NAMALWA (cell line): ENCODE results near the gene CIAO1.
"Not testable (repeated sequence)": the region's sequence is repeated elsewhere in the genome, so short reads cannot be mapped to it uniquely, and the experiment has no call there.

ENCODE experiments used
- DNase-seq: peaks from one replicate; pipeline ENCODE4 v3.0.0-alpha.2; 2015; ENCODE audit warnings: low spot score

Gene CIAO1

DNA sequence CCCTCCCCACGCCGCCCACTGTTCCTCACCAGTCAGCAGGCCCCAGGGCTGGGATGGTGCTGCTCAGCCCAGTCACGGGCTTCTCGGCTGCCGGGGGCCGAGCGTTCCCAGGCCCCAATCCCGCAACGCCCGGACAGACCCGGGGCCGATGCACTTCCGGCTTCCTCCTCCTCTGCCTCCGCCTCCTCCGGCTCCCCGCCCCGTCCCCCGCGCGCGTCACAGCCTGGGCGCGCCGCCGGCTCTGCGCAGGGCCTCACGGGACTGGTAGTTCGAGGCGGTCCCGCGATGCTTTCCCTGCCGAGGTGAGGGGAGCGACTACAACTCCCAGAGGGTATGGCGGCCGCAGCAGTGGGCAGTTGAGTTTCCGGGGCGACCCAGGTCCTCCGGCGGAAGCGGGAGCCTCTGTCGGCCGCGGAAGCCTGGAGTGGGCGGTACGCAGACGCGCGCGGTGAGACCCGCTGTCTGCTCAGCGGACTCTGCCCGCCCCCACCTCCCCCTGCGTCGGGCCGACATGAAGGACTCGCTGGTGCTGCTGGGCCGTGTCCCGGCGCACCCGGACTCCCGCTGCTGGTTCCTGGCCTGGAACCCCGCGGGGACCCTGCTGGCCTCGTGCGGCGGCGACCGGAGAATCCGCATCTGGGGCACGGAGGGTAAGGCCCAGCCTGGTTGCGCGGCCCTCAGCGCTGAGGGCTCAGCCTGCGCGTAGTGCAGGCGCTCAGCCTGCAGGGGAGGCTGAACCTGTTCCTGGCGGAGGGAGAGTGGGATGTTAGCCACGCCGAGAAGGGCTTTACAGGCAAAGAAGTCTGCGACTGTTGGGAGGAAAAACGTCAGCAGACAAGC is at the start of gene CIAO1, which contains the start of gene TMEM127:
Gene CIAO1, plus strand, starts transcription at position 386 of the 840 bp plus-strand sequence. Its CDS starts 126 bp downstream, at position 512.
Gene TMEM127, minus strand, starts transcription at position 158 of the 840 bp plus-strand sequence. CDS start 616 bp downstream, outside the sequence.
- peak; percentile 97 for DNase-seq

DNA sequence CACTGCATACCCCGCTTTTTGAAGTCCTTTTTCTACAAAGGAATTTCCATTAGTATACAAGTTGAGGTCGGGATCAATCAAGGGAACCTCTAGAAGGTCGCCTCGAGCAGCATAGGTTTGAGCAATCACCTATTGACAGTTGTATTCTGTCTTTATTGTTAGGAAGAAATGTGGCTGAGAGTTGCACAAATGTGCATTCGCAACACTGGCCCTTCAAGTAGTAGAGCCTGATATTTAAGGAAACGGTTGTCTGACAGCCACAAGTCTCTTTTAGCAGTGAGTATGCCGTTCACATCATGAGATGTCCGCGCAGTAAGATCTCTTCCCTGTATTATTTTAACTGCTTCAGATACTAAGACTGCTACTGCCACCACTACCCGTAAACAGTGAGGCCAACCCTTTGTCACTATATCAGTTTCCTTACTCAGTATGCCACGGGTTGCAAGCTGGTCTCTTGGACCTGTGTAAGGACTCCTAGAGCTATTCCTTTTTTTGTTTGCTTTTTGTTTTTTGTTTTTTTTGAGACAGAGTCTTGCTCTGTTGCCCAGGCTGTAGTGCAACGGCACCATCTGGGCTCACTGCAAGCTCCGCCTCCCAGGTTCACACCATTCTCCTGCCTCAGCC is 47.4 kb upstream of the CIAO1 start:
- no peak for DNase-seq

DNA sequence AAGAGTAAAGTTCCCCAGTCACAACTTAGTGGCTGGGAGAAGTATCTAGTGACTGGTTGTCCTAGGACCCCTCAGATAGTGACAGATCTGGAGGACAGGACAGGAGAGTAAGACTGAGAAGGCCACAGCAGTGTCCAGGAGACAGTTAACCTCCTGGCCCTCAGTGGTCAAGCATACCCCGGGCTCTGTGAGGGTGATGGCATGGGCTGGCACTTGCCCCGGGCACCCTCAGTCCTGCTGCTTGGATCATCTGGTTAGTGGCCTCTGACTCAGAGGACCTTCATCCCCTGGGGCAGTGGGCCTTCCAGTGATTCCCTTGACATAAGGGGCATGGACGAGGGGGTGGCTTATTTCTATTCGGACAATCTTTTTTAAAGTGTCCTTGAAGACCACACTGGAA is 46.1 kb upstream of the CIAO1 start:
- DNase-seq, result not testable (repeated sequence)

DNA sequence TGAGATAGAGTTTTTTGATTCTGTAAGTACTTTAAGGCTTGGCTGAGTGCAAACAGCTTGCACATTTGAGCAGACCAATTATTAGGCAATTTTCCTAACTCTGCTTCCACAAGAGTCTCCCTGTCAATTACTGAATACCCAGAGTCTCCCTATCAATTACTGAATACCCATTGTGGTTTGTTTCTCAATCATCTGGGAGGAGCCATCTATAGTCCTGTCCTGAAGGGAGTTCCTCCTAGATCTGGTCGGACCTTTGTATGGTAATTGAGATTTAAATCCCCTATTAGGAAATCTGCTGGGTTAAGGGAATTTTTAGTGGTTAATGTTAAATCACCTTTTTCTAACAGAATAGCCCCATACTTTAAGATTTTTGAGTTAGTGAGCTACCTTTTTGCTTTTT is 44.9 kb upstream of the CIAO1 start:
- DNase-seq, result not testable (repeated sequence)

DNA sequence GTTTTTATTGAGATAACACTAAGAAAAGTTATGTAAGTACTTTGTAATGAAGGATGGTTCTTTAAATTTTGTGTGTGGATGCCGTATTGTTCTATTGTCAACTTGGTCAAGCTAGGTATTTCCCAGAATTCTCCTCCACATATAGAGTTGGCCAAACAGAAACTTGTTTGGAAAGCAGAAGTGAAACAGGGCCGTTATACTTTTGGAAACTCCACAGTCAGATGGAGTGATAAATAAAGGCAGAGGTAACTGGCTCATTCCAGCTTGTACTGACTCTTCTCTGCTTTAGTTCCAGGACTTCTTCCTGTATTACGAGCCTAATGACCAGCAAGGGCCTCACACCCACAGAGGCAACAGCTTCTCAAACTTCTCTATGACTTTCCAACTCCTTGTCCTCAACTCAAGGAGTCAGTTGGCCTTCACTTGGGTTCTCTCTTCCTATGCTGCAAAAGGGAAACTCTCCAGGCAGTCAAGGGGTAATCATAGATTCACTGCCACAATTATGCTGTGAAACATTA is 41.0 kb upstream of the CIAO1 start:
- DNase-seq, result peak; percentile 69

DNA sequence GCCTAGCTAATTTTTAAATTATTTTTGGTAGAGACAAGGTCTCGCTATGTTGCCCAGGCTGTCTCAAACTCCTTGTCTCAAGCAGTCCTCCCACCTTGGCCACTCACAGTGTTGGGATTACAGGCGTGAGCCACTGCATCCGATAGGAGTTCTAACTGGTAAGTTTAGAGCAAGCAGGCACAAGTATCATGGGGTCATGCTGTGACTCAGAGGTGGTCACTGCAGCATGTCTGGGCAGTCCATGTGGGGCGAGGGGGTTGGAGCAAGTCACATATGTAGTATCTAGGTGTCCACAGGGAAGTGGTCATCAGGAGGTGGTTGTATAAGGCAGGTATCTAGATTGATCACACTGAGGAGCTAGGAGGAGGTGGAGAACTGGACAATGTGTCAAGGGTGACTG is 34.7 kb upstream of the CIAO1 start:
- no peak for DNase-seq

DNA sequence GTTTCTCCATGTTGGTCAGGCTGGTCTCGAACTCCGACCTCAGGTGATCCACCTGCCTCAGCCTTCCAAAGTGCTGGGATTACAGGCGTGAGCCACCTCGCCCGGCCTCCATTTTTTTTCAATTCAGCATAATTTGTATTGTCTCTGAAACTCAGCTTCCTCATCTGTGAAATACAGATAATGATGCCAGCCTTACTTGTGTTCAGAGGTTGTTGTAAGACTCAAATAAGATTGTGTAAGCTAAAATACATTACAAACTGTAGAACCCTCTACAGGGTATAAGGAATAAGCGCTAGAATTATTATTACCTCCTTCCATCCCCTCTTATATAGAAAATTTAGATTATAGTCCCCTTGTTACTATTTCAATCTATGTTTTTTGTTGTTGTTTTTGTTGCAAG is 32.6 kb upstream of the CIAO1 start:
- DNase-seq, result no peak

DNA sequence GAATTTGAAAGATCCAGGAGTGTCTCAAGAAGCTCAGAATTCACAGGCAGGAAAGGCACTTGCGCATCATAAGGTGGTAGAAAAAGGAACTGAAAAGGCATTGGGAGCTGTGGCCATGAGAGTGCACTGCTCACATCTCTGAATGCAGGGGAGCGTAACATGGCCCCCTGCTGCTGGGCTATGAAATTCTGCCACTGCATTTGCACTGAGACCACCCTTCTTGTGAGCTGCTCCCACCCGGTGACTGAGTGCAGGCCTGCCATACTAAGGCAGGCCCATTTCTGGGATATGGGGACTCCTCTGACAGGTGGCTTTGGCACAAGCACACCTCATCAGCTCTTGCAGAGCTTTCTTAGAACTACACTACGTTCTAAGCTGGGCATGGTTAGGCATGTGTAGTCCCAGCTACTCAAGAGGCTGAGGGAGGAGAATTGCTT is 32.1 kb upstream of the CIAO1 start:
- DNase-seq, result peak; percentile 67

DNA sequence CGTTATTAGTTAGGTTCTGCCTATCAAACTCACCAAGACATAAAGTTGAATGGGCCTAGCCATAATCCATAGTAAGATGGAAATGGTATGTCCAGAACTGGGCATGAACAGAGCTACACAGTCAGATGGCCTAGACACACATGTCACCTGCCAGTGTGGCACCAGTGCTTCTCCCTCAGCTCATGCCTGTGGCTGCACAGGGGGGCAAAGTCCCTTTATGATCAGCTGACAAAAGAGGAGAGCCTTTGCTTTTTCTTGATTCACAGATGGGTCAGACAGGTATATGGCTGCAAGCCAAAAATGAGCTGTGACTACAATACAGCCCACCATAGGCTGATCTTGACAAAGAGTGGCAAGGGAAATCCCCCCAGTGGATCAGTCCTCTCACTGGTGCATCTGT is 29.1 kb upstream of the CIAO1 start:
- no peak for DNase-seq

DNA sequence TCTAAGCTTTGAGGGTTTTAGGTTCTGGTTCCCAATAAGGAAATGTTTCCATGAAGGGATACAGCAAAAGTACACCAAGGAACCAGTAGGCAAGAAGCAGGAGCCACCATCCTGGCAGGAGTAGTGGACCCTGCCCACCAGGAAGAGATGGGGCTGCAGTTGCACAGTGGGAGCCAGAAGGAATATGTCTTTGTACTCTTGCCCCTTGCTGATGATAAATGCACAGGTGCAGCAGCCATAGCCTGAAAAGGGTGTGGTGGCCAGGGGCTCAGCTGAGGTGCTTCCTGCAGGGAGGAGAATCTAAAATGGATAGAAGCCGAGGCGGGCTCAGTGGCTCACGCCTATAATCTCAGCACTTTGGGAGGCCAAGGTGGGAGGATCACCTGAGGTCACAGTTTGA is 27.8 kb upstream of the CIAO1 start:
- no peak for DNase-seq

DNA sequence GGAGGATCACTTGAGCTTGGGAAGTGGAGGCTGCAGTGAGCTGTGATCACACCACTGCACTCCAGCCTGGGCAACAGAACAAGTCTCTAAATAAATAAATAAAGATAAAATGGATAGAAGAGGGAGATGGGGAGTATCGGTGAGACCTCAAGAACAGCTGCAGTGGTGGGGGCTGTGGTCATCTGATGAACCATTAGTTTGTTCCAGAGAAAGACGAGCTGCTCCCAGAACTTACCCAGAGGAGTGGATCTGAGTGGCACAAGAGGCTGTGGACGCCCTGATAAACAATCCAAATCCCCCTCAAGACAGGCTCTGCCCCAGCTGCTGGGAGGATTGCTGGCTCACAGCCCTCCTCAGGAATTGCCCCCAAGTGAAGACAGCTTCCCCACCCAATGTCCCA is 26.9 kb upstream of the CIAO1 start:
- no peak for DNase-seq

DNA sequence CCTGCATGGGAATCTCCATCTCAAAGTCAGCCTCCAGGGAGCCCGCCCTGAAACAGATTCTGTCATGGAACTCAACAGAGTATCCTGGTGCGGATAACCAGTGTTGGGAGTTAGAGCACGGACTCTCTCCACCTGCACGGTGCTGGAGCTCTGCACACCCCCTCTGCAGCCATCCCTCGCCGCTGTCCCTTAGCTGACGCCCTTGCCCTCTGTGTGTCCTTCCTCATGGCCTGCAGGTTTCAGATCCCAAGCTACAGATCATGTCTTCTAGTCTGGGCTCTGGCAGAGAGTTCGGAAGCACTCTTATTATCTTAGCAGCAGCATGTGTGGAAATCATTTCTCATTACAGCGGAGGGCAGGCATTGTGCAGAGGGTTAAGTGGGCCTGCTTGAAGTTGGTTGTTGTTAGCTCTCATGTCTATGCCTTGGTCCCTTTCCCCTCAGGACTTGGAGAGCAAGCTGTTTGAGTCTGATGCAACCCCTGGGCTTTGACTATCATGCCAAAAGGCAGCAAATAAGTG is 26.2 kb upstream of the CIAO1 start:
- DNase-seq, result no peak

DNA sequence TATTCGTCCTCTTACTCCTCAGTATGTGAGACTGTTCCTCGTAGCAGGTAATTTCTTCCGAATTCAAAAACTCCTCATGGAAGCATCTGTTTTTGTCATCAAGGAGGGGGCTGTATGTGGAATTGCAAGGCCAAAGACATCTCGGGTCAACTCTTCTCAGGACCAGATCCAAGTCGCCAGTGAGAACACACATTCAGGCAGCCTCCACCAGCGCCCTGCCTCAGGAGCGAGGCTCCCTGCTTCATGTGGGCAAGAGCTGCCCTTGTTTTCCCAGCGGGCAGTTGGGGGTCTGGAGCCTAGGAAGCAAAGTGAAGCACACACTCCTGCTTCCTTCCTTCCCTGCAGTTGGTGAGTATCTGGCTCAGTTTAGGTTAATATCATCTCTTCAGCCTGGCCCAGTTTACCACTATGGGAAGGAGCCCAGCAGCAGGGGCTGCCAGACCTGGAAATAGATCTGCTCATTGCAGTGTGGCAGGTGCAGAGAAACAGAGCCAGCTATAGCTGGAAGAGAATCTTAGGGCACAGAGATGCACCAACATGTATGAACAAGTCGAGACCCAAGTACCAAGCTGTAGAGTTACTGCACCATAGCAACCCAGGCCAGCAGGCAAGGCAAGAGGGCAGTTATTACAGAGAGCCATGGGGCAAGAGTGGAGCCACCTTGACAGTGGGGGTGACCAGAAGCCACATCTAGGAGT is 25.5 kb upstream of the CIAO1 start:
- DNase-seq, result no peak

DNA sequence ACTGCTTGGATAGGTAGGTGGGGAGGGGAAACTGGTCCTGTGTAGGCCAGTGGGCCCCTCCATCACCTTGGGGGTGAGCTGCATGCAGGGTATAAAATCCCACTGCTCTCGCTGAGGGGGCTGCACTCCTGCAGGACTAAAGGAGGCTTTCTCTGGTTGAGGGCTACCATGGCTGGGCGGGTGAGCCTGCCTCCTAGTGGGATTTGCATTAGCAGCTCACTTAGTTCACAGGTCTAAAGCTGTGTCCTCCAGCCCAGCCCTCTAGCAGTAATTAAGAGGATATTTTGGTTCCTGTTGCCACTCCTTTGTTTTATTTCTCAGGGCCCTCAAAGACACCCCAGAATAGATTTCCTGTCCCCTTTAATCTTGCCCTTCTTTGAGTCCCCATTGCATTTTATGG is 24.8 kb upstream of the CIAO1 start:
- DNase-seq, result peak; percentile 36

DNA sequence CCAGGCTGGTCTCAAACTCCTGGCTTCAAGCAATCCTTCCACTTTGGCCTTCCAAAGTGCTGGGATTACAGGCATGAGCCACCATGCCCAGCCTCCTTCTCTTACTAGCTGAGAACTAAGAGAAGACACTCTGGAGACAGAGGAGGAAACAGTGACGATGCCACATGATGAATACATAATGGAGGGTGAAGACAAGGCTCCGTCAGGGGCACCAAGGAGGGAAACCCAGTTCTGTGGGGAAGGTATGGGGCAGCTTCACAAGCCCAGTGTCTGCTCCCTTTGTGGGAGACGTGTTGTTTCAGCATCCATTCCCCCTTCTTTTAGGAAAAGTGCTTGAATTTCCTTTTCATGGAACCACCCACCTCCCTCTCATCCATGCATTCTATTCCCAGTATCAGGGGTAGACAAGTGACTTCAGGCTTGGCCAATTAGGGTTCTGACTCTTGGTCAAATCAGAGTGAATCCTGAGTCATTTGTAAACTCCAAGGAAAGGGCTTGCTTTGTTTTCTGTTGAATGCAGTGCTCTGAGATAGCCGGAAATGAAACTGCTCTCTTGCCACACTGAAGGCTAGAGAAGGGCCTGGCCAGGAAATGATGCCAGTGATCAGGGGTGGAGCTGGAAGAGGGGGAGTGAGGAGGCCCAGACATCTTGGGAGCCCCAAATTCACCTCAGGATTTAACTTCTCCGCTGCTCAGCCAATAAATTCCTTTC is 24.0 kb upstream of the CIAO1 start:
- DNase-seq, result peak; percentile 68

DNA sequence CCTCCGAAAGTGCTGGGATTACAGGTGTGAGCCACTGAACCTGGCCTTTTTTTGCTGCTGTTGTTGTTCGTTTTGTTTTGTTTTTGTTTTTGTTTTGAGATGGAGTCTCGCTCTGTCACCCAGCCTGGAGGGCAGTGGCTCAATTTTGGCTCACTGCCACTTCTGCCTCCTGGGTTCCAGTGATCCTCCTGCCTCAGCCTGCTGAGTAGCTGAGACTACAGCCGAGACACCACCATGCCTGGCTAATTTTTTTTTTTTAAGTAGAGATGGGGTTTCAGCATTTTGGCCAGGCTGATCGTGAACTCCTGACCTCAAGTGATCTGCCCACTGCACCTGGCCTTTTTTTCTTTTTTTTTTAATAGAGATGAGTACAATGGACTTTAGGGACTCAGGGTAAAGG is 22.2 kb upstream of the CIAO1 start:
- no peak for DNase-seq

DNA sequence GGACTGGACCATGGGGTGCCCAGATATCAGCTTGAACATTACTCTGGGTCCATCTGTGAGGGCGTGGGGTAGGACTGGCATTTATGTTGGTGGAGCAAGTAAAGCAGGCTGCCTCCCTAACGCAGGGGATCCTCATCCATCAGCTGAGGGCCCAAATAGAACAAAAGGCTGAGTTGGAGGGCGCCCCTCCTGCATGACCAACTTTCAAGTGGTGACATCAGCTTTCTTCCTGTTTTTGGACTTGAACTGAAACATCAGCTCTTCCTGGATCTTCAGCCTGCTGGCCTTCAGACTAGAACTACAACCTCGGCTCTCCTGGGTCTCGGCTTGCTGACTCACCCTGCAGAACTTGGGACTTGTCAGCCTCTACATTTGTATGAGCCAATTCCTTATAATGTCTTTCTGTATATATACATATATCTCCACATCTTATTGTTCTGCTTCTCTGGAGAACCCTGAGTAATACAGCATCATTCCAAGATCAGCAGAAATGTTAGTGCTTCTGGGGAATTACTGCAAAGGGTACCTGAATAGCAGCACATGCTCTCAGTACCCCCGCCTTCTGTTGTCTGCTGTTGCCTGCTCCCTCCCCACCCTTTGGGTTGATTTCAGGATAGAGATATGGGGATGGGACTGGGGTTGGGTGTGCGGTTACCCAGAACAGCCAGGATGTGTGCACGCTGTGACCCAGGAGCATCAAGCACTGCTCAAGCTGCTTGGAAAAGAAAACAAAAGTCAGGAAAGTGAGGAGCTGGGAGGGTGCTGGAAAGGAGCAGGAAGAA is 20.2 kb upstream of the CIAO1 start:
- peak; percentile 34 for DNase-seq

DNA sequence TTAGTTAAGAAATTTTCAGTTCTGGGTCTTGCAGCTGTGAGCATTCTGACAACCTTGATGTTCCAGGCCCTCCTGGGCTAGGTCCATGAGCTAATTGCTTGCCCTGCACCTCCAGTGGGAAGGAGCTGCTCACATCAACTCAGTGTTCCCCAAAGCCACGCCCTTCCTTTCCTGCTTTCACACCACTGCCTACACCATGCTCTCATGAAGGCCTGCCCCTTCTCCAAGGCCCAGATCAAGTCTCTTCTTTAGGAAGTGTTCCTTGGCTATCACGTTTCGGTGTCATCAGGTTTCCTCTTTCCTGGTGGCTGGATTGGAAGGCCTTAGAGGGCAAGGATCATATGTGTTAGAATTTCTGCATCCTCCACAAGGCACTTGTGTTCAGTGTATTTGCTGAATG is 19.0 kb upstream of the CIAO1 start:
- no peak for DNase-seq

DNA sequence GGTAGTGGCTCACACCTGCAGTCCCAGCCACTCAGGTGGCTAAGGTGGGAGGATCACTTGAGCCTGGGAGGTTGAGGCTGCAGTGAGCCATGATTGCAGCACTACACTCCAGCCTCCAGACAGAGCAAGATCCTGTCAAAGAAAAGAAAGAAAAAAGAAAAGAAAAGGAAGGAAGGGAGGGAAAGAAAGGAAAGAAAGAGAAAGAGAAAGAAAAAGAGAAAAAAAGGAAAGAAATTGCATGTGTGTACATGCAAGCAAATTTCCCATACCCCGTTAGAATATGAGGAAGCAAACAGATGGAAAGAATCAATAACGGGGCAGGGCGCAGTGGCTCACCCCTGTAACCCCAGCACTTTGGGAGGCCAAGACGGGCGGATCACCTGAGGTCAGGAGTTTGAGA is 18.1 kb upstream of the CIAO1 start:
- no peak for DNase-seq

DNA sequence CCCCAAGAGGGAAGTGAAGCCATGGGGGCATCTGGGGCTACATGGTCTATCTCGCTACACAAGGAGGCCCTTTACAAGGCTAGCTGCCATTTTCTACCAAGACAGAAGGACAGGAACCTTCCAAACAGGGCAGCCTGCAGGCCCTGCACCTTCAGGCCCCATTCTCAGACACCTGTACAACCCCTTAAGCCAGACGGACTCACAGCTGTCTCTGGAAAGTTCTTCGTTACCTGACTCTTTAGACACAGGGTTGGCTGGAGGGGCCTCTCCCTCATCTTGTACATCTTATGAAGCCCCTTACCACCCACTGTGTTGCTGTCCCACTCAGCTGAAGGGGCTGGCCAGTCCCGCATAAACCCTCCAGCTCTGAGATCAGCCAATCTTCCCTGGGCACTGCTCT is 17.4 kb upstream of the CIAO1 start:
- DNase-seq, result no peak

DNA sequence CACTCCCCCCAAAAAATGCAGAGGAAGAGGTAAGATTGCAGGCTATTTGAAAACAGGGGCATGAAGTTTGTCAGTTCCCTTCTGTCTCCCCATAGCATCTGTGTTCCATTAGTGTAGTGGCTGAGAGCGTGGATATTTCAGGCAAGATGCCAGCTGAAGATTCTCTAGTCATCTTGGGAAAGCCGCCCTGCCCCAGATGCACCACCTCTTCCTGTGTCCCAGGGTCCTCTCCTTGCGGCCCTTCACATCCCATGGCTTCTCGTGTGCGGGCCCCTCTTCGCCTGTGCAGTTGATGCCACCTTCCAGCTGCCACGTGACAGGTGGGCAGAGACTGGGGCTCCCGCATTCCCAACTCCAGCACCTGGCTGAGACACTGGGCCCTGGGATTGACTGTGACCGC is 16.4 kb upstream of the CIAO1 start:
- DNase-seq, result no peak
